HG02870 (cell line): ENCODE results near the gene ITIH1.

ENCODE experiments used
- ATAC-seq: cut with Tn5 transposase; IDR thresholded peaks from one replicate; pipeline ENCODE4 v1.9.1; 2021; ENCODE audit warnings: mild to moderate bottlenecking, moderate library complexity; ENCODE audit not compliant: unreplicated experiment

Gene ITIH1

GRCh38 chr3:52790337-52790736 lies 12.9 kb downstream of the ITIH1 start:
- ATAC-seq, result no peak

GRCh38 chr3:52790741-52791140 lies 13.3 kb downstream of the ITIH1 start:
- no peak for ATAC-seq

GRCh38 chr3:52791366-52791765 lies 14.0 kb downstream of the ITIH1 start:
- ATAC-seq, result no peak

- no peak for ATAC-seq
These were observed 14.5 kb downstream of the ITIH1 start for GRCh38 chr3:52791928-52792327.

GRCh38 chr3:52792413-52792812 lies 15.0 kb downstream of the ITIH1 start:
- ATAC-seq, result no peak

- no peak for ATAC-seq
These were observed 15.7 kb downstream of the ITIH1 start for GRCh38 chr3:52792961-52793695.

GRCh38 chr3:52793702-52794611 lies 16.6 kb downstream of the ITIH1 start:
- ATAC-seq, result no peak

- ATAC-seq, result no peak
These were observed 17.3 kb downstream of the ITIH1 start, which contains the start of gene ITIH3 for GRCh38 chr3:52794612-52795099. TSS of gene ITIH3 (plus strand) at chr3:52794796. CDS start at chr3:52794804, 8 bp downstream.

GRCh38 chr3:52795298-52795900 lies 18.0 kb downstream of the ITIH1 start:
- ATAC-seq, result no peak

- ATAC-seq, result no peak
These were observed 19.0 kb downstream of the ITIH1 start for GRCh38 chr3:52796411-52796810.

- ATAC-seq, result no peak
These were observed 21.1 kb downstream of the ITIH1 start for GRCh38 chr3:52798376-52798977.

GRCh38 chr3:52798978-52799476 lies 21.6 kb downstream of the ITIH1 start:
- ATAC-seq, result no peak

- no peak for ATAC-seq
These were observed 22.7 kb downstream of the ITIH1 start for GRCh38 chr3:52800079-52800478.

GRCh38 chr3:52801839-52802238 lies 24.4 kb downstream of the ITIH1 start:
- no peak for ATAC-seq

GRCh38 chr3:52805270-52806039 lies 28.1 kb downstream of the ITIH1 start:
- ATAC-seq, result no peak

GRCh38 chr3:52809149-52809548 lies 31.8 kb downstream of the ITIH1 start:
- ATAC-seq, result no peak

GRCh38 chr3:52809662-52810377 lies 32.4 kb downstream of the ITIH1 start:
- ATAC-seq, result no peak

GRCh38 chr3:52810923-52811322 lies 33.5 kb downstream of the ITIH1 start:
- ATAC-seq, result no peak

GRCh38 chr3:52811452-52812011 lies 34.1 kb downstream of the ITIH1 start:
- no peak for ATAC-seq
